Stimulated activated naive CD4-positive, alpha-beta T cell (primary cell): ENCODE measurements around the gene DOK1.

Experiments
- DNase-seq, 6 experiments: peaks; one replicate each; lab custom pipeline; 2025; lab: John Stamatoyannopoulos, UW

DOK1 gene

DNA sequence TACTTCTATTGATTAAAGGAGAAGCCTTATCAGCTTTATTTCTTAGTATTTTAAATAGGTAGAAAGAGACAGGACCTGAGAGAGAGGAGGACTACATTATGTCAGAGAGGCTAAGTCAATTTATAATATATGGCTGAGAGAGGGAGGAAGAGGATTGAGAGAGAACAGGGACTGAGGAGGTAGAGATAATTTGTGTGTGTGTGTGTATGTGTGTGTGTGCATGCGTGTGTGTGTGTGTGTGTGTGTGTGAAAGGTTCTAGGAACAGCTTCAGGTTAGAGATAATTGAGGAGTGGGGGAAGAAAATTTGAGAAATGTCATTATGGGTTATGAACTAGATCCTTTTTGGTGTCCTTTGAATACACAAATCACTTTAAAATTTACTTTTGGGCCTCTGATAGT is 15.2 kb downstream of the DOK1 start:
- DNase-seq, result no peak

DNA sequence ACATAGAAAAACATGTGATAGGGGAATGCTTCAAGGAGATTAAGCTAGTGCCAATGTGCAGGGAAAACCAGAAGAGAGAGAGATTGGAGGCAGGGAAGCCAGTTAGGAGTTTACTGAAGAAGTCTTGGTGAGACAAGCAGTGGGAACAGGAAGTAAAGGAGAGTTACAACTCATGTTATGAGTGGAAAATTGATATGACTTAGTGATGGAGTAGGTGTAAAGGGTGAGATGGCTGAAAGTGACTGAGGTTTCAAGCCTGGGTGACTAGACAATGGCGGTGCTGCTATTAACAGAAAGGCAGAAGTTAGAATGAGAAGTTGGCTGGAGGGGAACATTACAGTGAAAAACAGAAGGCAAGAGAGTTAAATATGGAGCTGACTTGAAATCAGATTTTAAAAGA is 16.5 kb downstream of the DOK1 start:
- no peak for DNase-seq

DNA sequence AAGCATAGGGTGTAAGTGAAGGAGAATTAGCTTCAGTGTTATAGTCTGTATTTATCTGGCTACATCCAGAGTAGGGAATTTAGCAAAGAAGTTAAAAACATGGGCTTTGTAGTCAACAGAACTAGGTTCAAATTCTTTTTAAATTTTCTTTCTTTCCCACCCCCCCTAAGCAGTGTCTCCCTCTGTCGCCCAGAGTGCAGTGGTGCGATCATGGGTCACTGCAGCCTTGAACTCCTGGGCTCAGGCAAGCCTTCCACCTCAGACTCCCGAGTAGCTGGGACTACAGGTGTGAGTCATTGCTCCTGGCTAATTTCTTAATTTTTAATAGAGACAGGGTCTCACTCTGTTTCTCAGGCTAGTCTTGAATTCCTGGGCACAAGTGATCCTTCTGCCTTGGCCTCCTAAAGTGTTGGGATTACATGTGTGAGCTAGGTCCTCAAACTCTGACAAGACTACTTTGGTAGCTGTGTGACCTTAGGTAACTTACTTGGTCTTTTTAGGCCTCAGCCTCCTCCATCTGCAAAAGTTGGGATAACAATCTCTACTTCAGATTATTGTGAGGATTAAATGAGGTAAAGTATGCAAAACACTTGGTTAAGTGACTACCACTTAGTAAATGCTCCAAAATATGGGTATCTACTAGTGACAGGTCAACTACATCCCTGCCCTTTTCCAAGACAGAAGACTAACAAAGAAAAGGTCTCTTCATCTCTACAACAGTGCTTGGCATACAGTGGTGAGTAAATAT is 17.8 kb downstream of the DOK1 start:
- no peak for DNase-seq

DNA sequence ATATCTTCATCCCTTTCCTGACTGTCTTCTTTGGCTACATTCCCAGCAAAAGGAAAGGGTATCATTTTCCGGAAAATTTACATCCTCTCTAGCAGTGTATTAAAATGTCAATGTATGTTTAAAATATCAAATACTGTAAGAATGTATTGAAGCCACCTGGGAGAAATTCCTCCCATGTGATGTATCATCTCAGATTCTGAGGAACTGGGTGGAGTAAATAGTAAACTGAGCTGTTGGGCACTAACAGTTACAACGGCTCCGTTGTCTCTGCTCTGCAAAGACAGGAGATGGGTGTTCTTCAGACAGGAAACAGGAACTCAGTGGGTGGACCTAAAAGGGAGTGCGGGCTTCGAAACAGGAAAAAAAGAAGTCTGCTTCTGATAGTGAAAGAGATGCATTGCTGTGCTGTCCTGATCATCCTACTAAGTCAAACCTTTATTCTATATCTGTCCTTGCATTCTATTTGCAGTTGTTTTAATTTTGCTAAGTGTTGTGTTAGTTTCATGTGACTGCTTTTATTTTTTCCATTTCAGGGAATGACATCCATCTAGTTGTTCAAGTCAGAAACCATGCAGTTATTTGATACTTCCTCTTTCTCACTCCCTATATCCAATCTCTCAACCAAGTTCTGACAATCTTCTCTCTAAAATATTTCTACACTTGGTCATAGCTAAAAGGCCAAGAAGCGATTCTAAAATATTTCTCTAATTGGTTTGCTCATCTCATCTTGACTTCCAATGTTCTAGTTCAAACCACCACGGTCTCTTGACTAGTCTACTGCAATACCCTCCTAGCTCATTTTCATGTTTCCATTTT is 19.4 kb downstream of the DOK1 start:
- peak in 3 of 6 experiments; percentile 2 to 26 (median 21) for DNase-seq

DNA sequence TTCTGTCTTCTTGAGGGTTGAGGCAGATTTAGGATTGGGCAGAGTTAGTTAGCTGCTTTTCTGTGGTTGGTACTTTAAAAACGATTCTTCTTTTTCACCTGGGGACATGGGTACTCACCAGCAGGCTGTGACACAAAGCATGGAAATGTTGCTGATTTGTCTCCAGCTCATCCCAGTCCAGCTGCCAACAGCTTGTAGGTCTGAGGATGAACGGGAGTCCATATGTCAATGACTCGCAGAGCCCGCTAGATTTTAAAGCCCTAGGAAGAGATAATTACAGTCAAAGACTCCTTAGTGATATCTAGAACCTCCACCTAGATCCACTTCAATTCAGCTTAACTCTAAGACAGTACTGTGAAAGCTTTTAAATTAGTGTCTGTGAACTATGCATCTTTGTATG is 20.8 kb downstream of the DOK1 start:
- no peak for DNase-seq

DNA sequence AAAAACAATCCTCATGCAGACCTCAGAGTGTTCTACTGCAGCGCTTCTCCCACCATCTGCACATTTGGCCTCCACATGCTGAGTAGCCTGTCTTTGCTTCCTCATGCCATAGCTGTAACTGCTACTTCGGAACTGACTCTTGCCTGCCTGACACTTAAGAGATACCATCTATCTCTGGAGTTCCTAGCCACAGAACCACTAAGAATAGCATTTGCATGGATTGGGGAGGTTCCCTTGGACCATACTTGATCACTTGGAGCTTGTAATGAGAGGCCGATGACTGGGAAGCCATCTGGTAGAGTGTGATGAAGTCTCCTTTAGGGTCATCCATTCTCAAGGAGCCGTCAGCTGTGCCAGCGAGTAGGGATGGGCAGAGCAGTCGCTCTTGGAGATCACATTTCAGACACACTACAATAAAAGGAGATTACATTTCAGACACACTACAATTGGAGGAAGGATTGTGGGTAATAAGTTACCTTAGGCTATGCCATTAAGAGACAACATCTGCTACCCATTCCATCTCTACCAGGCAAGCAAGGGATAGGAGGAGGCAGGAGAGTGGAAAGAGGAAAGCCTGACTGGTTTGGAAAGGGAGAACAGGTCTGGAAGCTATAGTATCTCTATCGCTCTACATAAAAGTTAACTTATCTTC is 21.8 kb downstream of the DOK1 start:
- DNase-seq, result no peak

DNA sequence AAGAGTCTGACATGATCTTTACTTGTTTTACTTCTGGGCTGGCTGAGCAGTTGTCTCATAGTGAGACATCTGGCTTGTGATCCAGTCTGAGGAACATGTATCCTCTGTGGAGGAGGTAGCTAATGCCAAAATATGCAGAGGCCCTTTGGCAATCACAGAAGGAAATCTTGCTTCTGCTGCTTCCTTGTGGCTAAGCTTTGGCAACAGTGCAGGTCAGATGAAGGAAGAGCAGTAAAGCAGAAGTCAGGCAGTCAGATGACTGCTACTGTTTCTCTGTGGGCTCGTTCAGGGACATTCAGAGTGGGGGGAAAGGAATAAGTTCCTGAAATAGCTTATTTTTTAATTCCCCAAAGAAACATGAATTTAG is 22.3 kb downstream of the DOK1 start:
- DNase-seq, result no peak

DNA sequence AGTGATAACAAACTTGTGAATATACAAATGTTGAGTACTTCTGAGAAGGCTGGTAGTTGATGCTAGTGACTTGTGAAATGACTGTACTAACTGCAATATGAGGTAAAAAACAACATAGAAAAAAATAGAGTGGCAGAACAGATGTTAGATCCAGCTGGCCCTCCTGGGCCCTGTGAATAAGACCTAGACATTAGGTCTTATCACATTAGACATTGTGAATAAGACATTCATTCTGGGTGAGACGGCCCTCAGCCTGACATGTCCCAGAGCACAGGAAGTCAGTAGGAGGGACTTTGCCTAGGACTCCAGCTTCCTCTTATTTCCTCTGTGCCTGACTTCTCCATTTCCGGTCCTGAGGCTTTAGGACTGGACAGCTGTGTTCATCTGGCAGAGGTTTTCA is 22.9 kb downstream of the DOK1 start:
- no peak for DNase-seq

DNA sequence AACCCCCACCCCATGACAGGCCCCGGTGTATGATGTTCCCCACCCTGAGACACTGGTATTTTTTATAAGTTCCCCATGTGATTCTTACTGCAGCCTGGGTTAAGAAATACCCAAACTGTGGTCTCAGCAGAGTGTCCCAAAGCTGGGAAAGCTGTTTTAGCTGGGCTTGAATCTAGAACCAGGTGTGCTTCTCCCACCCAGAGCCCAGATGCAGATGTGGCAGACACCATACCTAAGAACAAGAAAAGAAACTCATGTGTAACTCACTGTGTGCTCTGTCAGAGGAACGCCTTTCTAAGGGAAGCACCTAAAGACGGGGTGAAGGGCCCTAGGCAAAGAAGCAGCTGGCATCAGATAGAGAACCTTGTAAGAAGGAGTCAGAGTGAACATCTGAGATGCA is 23.9 kb downstream of the DOK1 start:
- no peak for DNase-seq

DNA sequence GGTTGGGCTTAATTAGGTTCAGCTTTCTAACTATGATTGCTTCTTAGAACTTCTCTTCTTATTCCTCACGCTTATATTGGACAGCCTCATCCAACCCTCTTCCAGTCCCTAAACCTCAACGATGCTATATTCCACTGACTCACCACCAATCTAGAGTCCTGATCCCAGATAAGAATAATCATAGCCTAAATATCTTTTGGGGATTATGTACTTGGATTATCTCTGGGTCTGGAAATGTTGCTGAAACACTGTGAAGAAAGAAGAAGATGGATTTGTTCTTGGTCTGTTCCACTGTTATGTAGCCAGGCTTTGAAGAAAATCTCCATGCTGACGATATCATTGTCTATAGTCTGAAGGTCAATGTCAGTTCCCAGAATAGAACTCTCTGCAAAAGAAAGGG is 26.9 kb downstream of the DOK1 start:
- no peak for DNase-seq

DNA sequence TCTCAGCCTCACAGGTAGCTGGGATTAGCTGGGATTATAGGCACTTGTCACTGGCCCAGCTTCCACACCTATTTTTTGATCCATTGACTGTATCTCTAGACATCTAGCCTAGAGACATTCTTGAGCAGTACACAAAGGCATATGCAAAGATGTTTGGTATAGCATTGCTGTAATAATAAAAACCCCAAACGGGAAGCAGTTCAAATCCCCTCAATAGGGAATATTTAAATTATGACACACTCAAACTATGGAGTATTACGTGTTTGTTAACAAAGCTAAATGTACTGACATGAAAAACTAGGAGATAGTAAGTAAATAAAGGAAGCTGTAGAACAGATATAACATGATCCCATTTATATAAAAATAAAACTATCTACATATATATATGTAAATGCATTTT is 27.7 kb downstream of the DOK1 start:
- no peak for DNase-seq

DNA sequence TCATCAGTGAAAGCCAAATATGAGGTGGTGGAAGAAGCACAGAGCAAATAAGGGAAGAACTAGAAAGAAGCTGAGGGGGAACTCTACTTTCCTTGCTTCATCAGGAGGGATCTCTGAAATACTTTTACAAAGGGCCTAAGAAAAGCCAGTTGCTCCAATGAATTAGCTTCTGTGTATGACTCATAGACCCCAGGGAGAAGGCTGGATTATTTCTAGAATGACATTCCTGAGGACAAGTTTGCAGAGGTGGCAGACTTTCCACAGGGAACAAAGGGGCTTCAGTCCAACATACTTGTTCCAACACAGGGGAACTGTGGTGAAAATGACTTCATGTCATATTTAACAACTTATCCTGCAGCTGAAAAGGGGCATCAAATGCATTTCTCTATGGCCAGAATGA is 29.0 kb downstream of the DOK1 start:
- DNase-seq, result no peak

DNA sequence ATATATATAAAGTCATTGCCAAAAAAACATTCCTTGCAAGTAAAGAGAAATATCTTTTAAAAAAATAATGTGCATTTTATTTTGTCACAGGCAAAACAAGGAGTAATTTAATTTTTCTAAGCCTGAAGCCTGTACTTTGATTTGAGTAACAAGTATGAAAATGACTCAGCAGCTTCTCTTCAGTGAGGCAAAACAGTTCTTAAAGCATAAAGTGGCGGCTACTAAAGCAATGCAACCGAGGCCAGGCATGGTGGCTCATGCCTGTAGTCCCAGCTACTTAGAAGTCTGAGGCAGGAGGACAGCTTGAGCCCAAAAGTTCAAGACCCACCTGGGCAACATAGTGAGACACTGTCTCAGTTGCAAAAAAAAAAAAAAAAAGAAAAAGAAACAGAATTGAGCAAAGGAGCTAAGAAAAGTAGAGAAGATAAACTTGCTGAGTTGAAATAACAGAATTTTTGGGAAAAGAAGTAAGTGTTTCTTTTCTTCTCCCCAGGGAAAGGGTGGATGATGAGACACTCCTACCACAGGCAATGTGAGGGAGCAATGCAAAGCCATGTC is 29.6 kb downstream of the DOK1 start:
- no peak for DNase-seq

DNA sequence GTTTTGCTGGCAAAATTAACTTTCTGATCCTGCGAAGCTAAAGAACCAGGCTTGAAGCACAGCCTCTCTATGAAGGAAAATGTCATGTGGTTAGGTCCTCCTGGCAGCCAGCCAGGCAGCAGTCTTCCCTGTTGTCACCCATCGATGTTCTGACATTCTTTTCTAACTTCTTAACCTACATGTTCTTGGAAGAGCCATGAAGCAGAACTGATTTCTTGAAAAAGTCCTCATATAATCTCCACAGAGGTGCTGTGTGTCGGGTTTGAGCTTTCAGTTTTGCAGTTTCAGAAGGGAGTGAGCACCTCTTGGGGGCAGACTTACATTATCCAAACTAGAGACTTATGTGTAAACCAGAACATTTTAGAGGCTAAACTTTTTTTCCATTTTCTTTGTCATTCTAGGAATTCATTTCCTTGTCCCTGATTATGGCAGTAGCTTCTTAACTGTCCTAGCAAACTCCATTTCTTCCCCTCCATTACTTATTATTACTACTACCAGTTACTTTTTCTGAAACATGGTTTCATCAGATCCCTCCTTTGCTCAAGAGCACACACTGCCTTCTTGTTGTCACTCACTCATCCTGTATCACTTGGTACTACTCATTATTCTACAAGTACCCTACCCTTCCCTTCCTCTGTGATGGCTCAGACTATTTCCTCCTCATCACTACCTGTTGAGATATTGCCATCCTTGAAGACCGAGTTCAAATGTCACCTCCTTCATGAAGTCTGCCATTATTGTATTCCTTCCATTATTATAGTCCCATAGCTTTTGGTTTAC is 31.1 kb downstream of the DOK1 start:
- DNase-seq, result peak in 3 of 6 experiments; percentile 1 to 16 (median 4)

DNA sequence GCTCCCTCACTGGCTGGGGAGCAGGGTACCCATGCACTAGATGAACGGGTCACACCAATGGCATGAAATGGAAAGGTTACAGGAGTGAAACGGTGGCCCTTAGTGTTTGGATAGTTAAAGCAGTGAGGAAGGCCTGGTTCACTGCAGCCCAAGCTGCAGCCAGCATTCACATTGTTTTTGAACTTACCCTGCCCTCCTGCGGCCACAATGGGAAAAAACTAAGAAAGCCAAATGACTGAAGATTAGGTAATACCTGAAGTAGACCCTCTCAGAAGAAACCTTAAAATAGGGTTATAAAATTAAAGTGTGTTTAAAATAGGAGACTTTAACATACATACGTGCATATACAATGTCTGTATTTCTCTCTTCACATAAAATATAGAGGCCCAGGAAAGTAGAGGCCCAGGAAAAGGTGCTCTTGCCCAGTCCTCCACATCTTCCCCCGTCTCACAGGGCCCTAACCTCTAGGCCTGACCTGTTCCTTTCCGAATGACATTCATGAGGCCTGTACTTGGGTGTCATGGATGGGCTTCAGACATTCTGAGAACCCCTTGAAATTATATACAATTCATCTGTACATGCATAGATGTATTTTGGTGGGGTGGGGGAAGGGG is 33.3 kb downstream of the DOK1 start:
- DNase-seq, result peak; percentile 25 to 71 (median 42)

DNA sequence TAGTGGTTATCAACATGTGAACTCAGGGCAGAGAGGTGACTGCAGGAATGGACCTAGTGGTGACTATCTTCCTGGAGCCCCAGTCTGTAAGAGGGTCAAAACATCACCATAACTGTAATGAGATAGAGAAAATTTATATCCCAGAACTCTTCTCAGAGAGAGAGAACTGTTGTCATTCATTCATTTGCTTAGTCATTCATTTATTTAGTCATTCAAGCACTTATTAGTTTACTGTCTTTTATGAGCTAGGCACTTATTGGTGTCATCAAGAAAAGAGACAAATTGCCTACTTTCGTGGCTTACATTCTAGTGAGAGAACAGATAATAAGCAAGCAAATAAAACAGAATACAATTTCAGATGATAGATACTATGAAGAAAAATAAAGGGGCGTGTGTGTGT is 34.1 kb downstream of the DOK1 start:
- no peak for DNase-seq

DNA sequence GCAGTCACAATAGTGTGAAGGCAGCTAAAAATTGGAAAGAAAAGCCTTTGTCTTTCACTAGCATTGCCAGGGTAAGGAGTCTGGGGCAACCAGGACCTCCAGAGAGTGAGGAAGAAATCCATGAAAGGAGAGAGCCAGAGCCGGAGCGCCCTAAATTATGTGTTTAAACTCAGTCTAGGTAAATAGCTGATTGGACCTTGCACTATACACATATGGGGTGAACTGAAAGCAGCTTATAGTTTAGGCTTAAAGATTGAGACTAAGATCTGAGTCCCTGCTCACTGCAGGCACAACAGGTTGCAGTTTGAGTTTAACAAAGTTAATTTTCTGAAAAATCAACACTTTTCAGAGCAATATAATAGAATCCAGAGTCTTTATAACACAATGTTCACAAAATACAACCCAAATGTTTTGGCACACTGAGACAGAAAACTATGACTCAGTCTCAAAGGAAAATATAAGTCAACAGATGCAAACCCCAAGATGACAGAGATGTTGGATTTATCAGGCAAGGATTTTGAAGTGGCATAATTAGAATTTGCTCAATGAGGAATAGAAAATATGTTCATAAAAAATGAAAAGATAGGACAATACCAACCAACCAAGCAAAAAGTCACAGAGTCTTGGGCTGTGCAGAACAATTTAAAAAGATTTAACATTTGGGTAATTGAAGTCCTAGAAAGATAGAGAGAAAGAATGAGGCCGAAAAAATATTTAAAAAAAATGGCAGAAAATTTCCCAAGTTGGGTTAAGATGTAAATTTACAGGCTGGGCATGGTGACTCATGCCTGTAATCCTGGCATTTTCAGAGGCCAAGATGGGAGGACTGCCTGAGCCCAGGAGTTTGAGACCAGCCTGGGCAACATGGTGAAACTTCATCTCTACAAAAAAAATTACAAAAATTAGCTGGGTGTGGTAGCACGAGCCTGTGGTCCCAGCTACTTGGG is 39.6 kb downstream of the DOK1 start:
- DNase-seq, result no peak

DNA sequence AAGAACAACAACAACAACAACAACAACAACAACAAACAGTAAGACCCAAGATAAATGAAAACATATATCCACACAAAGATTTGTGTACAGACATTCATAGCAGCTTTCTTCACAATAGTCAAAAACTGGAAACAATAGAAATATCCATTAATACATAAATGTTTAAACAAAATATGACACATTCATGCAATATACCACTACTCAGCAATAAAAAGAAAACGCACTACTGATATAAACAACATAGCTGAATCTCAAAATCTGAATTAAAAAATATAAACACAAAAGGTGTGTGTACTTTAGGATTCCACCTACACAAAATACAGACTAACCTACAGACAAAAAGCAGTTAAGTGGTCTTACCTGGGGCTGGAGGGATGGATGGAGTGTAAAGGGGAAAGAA is 42.1 kb downstream of the DOK1 start:
- no peak for DNase-seq

DNA sequence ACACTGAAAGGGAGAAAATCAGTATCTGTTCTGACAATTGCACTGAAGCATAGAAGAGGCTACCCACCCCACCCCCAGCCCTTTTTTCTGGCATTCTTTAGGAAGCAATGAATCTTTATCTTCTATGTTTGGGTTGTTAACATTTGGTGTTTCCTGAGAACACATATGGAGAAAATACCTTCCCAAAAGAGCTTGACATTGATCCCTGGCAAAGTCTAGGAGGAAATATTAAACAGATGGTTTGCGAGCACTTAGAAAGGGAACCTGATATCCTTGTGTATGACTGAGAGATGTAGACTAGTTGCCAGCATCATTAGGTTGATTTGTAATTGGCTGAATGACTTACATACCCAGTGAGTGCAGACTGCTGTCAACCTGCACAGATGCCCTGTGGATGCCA is 42.9 kb downstream of the DOK1 start:
- DNase-seq, result no peak

DNA sequence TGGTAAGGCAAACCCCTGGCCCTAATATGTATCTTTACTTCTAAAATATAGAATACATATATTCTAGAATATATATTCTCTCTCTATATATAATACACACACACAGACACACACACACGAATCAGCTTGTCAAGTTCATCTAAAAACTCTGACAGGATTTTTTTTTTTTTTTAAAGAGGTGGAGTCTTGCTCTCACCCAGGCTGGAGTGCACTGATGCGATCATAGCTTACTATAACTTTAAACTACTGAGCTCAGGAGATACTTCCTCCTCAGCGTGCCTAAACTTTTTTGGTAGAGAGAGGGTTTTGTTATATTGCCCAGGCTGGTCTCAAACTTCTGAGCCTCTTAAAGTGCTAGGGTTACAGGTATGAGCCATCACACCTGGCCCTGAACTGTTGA is 45.2 kb downstream of the DOK1 start:
- DNase-seq, result no peak
